ENCODE results near the gene ILKAP. TPM values are rescaled to one million over a fixed set of nuclear protein-coding genes. Genes with fewer than 3 reads are reported as not detected.

Gene ILKAP
- 43.4 TPM for total RNA-seq
- long read RNA-seq, transcript ILKAP-201 (12 exons, 1,490 nt): major isoform, 29 of 57 reads
- long read RNA-seq, partial matches to known transcripts: 3 of 57 reads
- long read RNA-seq, other reads (novel, unspliced or antisense): 24 of 57 reads

DNA sequence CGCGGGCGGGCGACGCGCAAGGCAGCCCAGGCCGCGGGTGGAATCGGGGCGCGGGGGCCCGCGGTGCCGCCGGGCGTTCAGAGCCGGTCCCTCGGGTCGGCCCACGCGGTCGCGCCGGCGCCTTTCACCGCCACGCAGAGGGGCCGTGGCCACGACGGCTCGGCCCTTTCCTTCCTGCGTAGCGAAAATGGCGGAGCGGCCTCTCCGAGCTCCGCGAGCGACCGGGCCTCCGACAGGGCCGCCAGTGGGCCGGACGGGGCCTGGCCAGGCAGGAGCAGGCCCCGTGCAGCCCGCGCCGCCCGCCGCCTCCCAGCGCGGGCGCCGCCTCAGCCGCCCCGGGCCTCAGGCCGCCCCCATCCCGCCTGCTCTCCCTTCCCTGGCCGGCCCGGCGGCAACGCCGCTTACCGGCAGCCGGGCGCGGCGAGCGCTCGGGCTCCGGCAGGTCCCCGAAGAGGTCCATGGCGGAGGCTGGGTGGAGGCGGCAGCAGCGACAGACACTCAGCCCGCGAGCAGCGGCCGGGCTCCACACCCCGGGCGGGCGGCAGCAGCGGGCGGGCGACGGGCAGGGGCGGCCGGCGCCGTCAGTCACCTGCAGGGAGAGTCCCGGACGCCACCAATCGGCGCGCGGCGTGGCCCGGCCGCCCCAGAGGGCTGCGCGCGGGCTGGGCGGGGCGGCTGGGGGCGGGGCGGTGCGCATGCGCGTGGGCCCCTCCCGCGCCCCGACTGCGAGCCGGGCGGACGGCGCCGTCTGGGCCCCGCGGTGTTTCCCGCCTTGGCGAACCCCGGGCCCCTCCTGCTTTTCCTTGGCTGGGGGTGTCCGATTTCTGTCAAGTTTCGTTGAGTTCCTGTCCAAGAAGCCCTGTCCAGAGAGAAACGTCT is at the start of gene ILKAP:
TSS of gene ILKAP (minus strand) at position 602 of the 879 bp plus-strand sequence. CDS start at position 460, 142 bp downstream.
- TF ChIP-seq CTCF (IDR thresholded peaks at IDR 0.05): no peak
- DNase-seq (peak; percentile 94), ATAC-seq (peak; percentile 99)
- Histone ChIP-seq H3K4me1 (peaks cover 42% of the 10 kb centered on the region), H3K36me3 (no peaks in the 10 kb centered on the region), H3K9me3 (no peaks in the 10 kb centered on the region), H3K27me3 (ENCODE audit: low read depth) (no peaks in the 10 kb centered on the region), H3K27ac (peak within 1 kb of the TSS; percentile 91), H3K4me3 (peak within 1 kb of the TSS; percentile 68)
- intact Hi-C loops (cut with DNase I): no loop called here

- no peak for TF ChIP-seq CTCF (IDR thresholded peaks at IDR 0.05)
- Histone ChIP-seq H3K27ac (no peak overlapping the region), H3K9me3 (no peaks in the 10 kb centered on the region), H3K27me3 (ENCODE audit: low read depth) (no peaks in the 10 kb centered on the region), H3K4me1 (peaks cover under 1% of the 10 kb centered on the region), H3K4me3 (no peak overlapping the region), H3K36me3 (peaks cover 99% of the 10 kb centered on the region)
- ATAC-seq (no peak), DNase-seq (peak; percentile 40)
- intact Hi-C loops (cut with DNase I): no loop called here
Observed at GRCh38 chr2:238252766-238253630, 49.5 kb upstream of the ILKAP start.

- intact Hi-C loops (cut with DNase I): no loop called here
- no peak overlapping the region for H3K27ac ChIP-seq
Observed at GRCh38 chr2:238251986-238252385, 48.5 kb upstream of the ILKAP start.

GRCh38 chr2:238251331-238251730 is 47.8 kb upstream of the ILKAP start:
- no peak for ATAC-seq
- intact Hi-C loops (cut with DNase I): no loop called here
- Histone ChIP-seq H3K9me3 (no peaks in the 10 kb centered on the region), H3K4me3 (no peak overlapping the region), H3K4me1 (peaks cover 5% of the 10 kb centered on the region), H3K27ac (no peak overlapping the region), H3K27me3 (ENCODE audit: low read depth) (no peaks in the 10 kb centered on the region), H3K36me3 (peaks cover 99% of the 10 kb centered on the region)
- peak; percentile 32 for DNase-seq
- no peak for TF ChIP-seq CTCF (IDR thresholded peaks at IDR 0.05)

More at GRCh38 chr2:238251986-238252385, 48.5 kb upstream of the ILKAP start:
- ATAC-seq (no peak), DNase-seq (peak; percentile 20)
- Histone ChIP-seq H3K4me3 (no peak overlapping the region), H3K9me3 (no peaks in the 10 kb centered on the region), H3K36me3 (peaks cover 99% of the 10 kb centered on the region), H3K4me1 (peaks cover 5% of the 10 kb centered on the region), H3K27me3 (ENCODE audit: low read depth) (no peaks in the 10 kb centered on the region)
- TF ChIP-seq CTCF (IDR thresholded peaks at IDR 0.05): no peak

GRCh38 chr2:238250896-238251295 is 47.4 kb upstream of the ILKAP start:
- no peak for DNase-seq
- Histone ChIP-seq H3K4me1 (peaks cover 5% of the 10 kb centered on the region), H3K9me3 (no peaks in the 10 kb centered on the region), H3K27ac (no peak overlapping the region), H3K36me3 (peaks cover 99% of the 10 kb centered on the region), H3K4me3 (no peak overlapping the region), H3K27me3 (ENCODE audit: low read depth) (no peaks in the 10 kb centered on the region)
- no peak for TF ChIP-seq CTCF (IDR thresholded peaks at IDR 0.05)
- intact Hi-C loops (cut with DNase I): no loop called here
- no peak for ATAC-seq

All from lower lobe of right lung (tissue), 2 donors.